Right hindlimb (tissue), 1 donor: Measurements from ENCODE around the gene SLC34A3.

ENCODE experiments used
- DNase-seq: peaks from one replicate; pipeline ENCODE4 v3.0.0-alpha.2; 2018

Gene SLC34A3

GRCh38 chr9:137243626-137244485 lies 13.2 kb downstream of the SLC34A3 start:
- no peak for DNase-seq

DNA sequence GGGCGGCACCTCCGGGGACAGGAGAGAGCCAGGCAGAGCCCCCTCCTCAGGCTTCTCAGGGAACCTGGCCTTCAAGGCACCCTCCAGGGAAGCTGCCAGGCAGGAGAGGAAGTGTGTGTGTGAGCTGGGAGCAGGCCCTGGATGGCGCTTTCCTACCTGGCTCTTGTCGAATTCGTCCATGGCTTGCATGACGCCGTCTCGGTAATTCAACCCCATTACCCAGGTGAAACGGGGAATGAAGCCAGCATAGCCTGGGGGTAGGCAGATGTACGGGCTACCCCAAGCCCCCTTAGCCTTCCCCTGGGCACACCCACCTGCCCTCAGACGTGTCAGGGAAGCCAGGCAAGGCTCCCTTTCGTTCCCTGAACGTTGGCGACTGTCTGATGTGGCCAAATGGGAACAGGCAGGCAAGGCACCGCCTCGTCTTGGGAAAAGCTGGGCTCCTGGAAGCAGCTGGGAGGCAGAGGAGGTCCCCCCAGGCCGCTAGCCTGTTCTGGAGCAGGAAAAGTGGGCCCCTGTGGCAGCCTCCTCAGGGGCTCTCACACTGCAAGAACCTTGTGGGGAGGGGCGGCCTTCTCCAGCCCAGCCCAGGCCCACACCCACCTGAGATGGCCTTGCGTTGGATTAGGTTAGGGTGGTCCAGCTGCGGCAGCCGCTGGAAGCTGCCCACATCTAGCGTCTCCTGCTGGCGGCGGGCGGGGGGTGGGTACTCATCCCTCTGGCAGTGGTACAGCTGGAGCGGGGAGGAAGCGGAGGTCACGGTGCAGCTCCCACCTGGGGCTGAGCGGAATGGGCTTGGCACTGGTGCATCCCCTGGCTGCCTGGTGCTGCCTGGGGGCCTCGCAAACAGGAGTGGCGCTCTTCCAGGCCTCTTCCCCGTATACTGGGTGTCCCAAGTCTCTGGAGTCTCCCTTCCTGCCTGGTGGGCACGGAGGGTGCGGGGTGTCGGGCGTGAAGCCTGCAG lies 14.1 kb downstream of the SLC34A3 start:
- no peak for DNase-seq

DNA sequence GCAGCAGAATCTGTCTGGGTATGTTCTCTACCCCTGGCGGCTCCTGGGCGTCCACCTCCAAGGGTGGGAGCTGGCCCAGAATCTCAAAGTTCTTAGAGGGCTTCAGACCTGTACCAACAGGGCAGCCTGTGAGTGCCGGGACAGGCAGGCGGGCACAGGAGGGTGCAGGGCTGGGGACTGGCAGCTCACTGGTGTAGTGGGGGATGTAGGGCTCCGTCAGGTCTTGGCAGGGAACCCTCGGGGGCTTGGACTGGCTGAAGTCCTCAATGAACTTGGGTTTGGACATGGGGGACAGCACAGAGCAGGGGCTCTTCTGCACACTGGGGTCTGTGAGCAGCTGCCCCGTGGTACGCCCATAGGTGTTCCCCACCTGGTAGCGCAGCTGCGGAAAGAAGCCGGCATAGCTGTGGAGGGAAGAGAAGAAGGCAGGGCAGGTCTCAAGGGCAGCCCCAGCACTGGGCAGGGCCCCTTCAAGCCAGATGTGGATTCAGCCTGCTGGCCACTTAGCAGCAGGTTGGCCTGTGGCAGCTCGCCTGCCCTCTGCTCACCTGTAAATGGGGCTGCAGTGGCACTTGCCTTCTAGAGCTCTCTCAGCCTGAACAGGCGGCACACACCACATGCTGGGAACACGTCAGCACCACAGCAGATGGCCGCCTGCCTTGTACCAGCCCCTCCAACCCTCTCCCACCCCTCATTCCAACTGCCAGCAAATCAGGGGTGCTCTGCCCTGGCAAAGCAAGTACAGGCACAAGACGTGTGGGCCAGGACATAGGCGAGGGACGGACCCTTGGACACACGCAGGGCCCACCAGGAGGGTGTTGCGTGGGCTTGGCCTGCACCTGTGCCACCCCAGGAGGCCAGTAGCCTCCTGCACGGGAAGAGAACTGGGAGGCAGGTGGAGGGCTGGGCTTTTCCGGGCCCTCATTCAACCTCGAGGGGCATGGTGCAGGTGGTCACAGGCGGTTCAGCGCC lies 15.0 kb downstream of the SLC34A3 start:
- no peak for DNase-seq

GRCh38 chr9:137247135-137247915 lies 16.6 kb downstream of the SLC34A3 start:
- DNase-seq, result no peak

GRCh38 chr9:137247916-137248175 lies 17.1 kb downstream of the SLC34A3 start:
- DNase-seq, result no peak

- no peak for DNase-seq
Observed at GRCh38 chr9:137250329-137251193, 19.9 kb downstream of the SLC34A3 start.

- DNase-seq, result no peak
Observed at GRCh38 chr9:137251194-137251461, 20.4 kb downstream of the SLC34A3 start, which contains the start of gene STPG3. Gene STPG3 (plus strand): TSS chr9:137251286. CDS start chr9:137251287, 1 bp downstream.

DNA sequence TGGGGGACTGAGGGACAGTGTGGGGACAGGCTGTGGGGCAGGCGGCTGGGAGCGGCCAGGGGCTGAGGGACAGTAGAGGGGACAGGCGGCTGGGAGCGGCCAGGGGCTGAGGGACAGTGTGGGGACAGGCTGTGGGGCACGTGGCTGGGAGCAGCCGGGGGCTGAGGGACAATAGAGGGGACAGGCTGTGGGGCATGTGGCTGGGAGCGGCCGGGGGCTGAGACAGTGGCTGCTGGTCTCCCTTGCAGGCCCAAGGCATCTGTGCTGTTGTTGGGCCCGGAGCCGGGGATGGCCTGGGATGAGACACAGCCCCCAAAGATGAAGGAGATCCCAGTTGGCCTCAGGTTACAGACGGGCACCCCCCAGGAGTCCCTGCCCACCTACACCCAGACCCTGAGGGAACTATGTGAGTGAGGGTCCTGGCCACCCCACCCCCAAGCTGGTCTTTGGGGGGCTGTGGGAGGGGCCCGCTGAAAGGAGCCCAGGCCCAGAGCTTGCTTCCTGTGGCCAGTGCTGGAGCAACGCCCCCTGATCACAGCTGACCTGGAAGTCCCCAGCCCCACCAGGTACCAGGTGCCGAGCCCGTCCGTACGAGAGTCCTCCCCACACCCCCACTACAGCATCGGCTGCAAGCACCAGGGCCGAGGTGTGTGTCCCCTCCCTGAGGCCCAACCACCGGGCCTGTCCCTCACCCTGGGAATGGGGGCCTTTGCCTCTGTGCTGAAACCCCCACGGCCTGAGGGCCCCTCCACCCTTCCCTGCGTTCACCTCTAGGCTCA lies 21.0 kb downstream of the SLC34A3 start:
- DNase-seq, result no peak

- DNase-seq, result no peak
Observed at GRCh38 chr9:137252555-137253506, 22.1 kb downstream of the SLC34A3 start.

- no peak for DNase-seq
Observed at GRCh38 chr9:137253717-137254623, 23.3 kb downstream of the SLC34A3 start.

DNA sequence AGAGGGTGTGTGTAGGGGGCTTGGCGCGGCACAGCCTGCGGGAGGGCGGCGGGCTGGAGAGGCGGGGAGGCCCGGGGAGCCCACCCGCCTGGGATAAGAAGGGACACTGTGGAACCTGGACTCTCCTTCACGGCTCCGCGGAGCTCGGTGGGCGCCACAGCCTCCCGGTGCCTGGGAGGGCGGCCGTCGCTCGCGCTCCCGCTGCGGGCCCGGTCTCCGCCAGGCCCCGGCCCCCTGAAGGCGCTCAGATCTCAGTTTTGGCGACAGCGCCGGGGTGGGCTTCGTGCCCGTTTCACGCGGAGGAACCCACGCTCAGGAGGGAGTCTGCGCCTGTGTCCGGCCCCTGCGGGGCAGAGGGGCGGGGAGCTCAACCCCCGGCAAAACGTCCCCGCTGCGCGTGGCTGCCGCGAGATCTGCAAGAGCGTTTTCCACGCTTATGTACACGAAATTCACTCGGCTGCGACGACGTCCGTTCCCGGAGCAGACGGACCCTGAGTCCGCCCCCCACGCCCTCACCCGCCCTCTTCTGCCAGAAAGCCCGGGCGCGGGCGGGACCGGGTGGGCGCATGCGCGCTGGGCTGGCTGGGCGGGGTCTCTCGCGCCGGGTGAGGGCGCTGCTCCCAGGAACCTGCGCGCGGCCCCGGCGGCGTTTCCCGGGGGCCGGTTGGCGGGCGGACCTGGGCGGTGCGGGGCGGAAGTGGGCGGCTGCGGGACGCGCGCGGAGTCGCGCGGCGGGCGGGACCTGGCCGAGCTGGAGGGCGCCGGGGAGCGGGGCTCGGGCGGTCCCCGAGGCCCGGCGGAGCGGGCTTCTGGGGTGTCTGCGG lies 24.1 kb downstream of the SLC34A3 start, which contains the start of gene NELFB:
Gene NELFB, plus strand, starts transcription at position 704 of the 824 bp plus-strand sequence.
- peak; percentile 96 for DNase-seq

DNA sequence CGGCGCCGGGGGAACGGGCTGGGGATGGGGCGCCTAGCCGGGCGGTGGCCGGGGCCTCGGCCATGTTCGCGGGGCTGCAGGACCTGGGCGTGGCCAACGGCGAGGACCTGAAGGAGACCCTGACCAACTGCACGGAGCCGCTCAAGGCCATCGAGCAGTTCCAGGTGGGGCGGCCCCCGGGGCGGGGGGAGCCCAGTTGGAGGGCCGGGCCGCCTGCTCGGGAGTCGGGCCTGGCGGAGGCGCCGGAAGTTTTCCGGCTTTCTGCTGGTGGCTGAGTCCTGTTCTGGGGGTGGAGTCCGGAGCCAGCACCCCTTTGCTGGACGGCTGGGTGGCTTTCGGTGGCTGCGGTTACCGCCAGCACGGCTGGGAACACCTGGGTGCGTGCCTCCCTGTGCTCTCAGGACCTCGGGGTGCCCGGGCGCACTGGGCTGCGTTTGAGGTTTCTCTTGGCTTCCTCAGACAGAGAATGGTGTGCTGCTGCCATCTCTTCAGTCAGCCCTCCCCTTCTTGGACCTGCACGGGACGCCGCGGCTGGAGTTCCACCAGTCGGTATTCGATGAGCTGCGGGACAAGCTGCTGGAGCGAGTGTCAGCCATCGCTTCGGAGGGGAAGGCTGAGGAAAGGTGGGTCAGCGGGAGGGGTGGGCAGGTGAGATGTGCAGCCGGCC lies 24.9 kb downstream of the SLC34A3 start:
- no peak for DNase-seq

DNA sequence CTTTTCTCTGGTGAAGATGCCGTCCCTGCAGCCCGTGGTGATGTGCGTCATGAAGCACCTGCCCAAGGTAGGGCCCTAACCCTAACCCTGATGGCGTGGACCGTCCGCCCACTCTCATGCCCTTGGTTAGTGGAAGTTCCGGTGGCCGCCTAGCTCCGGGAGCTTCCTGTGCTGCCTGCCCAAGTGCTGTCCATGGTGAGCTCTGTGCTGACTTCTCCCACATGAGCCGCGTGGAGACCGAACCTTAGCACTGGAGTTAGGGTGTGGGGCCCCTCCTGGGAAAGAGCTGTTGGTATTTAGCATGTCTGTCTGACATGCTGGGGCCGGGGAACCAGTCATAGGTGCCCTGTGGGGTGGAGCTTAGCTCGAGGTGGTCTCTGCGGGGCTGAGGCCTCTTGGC lies 25.7 kb downstream of the SLC34A3 start:
- DNase-seq, result no peak

GRCh38 chr9:137256856-137257255 lies 26.2 kb downstream of the SLC34A3 start:
- DNase-seq, result no peak

- DNase-seq, result peak; percentile 45
Observed at GRCh38 chr9:137262173-137262908, 31.6 kb downstream of the SLC34A3 start.

DNA sequence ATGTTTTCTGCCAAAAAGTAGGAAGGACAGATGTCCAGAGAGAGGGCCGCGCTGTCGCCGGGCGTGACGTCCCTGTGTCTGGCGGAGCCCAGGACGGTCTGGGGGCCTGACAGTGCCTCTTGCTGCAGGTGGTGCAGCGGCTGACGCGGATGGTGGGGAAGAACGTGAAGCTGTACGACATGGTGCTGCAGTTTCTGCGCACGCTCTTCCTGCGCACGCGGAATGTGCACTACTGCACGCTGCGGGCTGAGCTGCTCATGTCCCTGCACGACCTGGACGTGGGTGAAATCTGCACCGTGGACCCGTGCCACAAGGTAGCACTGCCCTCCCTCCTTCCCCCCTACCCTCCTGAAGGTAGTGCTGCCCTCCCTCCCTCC lies 32.2 kb downstream of the SLC34A3 start:
- no peak for DNase-seq
